ENCODE data around the gene PLEKHA7. TPM values are rescaled to one million over a fixed set of nuclear protein-coding genes. Genes with fewer than 3 reads are reported as not detected.

The PLEKHA7 gene
- total RNA-seq, 1 experiment from 2014 or later, result 13.0 TPM

GRCh38 chr11:16883174-16883573, 131.0 kb downstream of the PLEKHA7 start:
- TF ChIP-seq PRRX2 (CRISPR knock-in tag; IDR thresholded peaks at IDR 0.05) (no peak), ATF1 (CRISPR knock-in tag; IDR thresholded peaks at IDR 0.05) (no peak)
- ChIA-PET POLR2A (no interaction called here), CTCF (interaction anchor here (0.8 to 3.4 kb wide), 4 partner anchors 21 to 180 kb away, joined by 3 to 14 read pairs (median 4); no protein-coding TSS in a partner anchor)
- Mint-ChIP-seq H3K9me3 (peaks cover 4% of the 10 kb centered on the region), H3K4me3 (no peak overlapping the region), H3K27ac (no peak overlapping the region), H3K27me3 (ENCODE audit: low read depth) (no peaks in the 10 kb centered on the region), H3K4me1 (peaks cover 23% of the 10 kb centered on the region), H3K36me3 (peaks cover 4% of the 10 kb centered on the region; the same call in 1 of the 2 replicates)
- no peak for DNase-seq (ENCODE audit: low spot score)
- ATAC-seq, result peak; percentile 73

- no peak for ATAC-seq
- Mint-ChIP-seq H3K4me1 (peaks cover 33% of the 10 kb centered on the region), H3K27ac (0 out of 2 replicates have a peak overlapping the region, but pooled peaks have one; percentile 10), H3K36me3 (peaks cover 1% of the 10 kb centered on the region; the same call in 1 of the 2 replicates), H3K4me3 (no peak overlapping the region), H3K27me3 (ENCODE audit: low read depth) (no peaks in the 10 kb centered on the region), H3K9me3 (peaks cover 2% of the 10 kb centered on the region)
- TF ChIP-seq CTCF (IDR thresholded peaks at IDR 0.05) (no peak), ZNF396 (CRISPR knock-in tag; IDR thresholded peaks at IDR 0.05; ENCODE audit: borderline replicate concordance) (no peak), STAT6 (CRISPR knock-in tag; conservative IDR thresholded peaks at IDR 0.05; ENCODE audit: low read depth) (no peak), ZNF671 (CRISPR knock-in tag; IDR thresholded peaks at IDR 0.05) (no peak), CREM (CRISPR knock-in tag; IDR thresholded peaks at IDR 0.05) (no peak), CBFB (CRISPR knock-in tag; IDR thresholded peaks at IDR 0.05; ENCODE audit: low read depth) (no peak), ATF6 (CRISPR knock-in tag; IDR thresholded peaks at IDR 0.05) (no peak), NFE2L1 (CRISPR knock-in tag; IDR thresholded peaks at IDR 0.05) (no peak), JAZF1 (CRISPR knock-in tag; IDR thresholded peaks at IDR 0.05) (no peak), MAX (CRISPR knock-in tag; IDR thresholded peaks at IDR 0.05) (no peak), JUN (CRISPR knock-in tag; IDR thresholded peaks at IDR 0.05) (no peak), NFATC4 (CRISPR knock-in tag; IDR thresholded peaks at IDR 0.05) (no peak)
- DNase-seq (ENCODE audit: low spot score), result no peak
- ChIA-PET CTCF (interaction anchor here (1.0 to 3.4 kb wide), 3 partner anchors 23 to 182 kb away, joined by 4 to 14 read pairs (median 4); no protein-coding TSS in a partner anchor), POLR2A (no interaction called here)
These were observed 132.4 kb downstream of the PLEKHA7 start for GRCh38 chr11:16881766-16882165.

- ChIA-PET POLR2A (no interaction called here), CTCF (interaction anchor here (0.6 to 3.4 kb wide), 5 partner anchors 59 to 249 kb away, joined by 3 to 14 read pairs (median 3); no protein-coding TSS in a partner anchor)
- Mint-ChIP-seq H3K4me1 (peaks cover 39% of the 10 kb centered on the region), H3K9me3 (no peaks in the 10 kb centered on the region), H3K36me3 (no peaks in the 10 kb centered on the region), H3K4me3 (no peak overlapping the region), H3K27me3 (ENCODE audit: low read depth) (no peaks in the 10 kb centered on the region), H3K27ac (0 out of 2 replicates have a peak overlapping the region, but pooled peaks have one; percentile 10)
- DNase-seq (ENCODE audit: low spot score) (peak; percentile 22), ATAC-seq (peak; percentile 82)
- TF ChIP-seq PRRX2 (CRISPR knock-in tag; IDR thresholded peaks at IDR 0.05), result no peak
- no peak for TF ChIP-seq USF2 (CRISPR knock-in tag; IDR thresholded peaks at IDR 0.05)
- TF ChIP-seq ZSCAN18 (CRISPR knock-in tag; IDR thresholded peaks at IDR 0.05), result no peak
- TF ChIP-seq RELA (CRISPR knock-in tag; IDR thresholded peaks at IDR 0.05; ENCODE audit: borderline replicate concordance), result no peak
- TF ChIP-seq CREM (CRISPR knock-in tag; IDR thresholded peaks at IDR 0.05), result no peak
- TF ChIP-seq NFATC4 (CRISPR knock-in tag; IDR thresholded peaks at IDR 0.05), result no peak
- no peak for TF ChIP-seq PREB (CRISPR knock-in tag; IDR thresholded peaks at IDR 0.05; ENCODE audit: borderline replicate concordance)
- no peak for TF ChIP-seq MLX (CRISPR knock-in tag; IDR thresholded peaks at IDR 0.05)
These were observed 133.0 kb downstream of the PLEKHA7 start for GRCh38 chr11:16881074-16881709.

Measured in WTC11 (cell line).